ENCODE measurements around the gene IPO7.
"Not testable (repeated sequence)": the region's sequence is repeated elsewhere in the genome, so short reads cannot be mapped to it uniquely, and the experiment has no call there.

The IPO7 gene

GRCh38 chr11:9446230-9446629, 61.8 kb downstream of the IPO7 start:
- TF ChIP-seq CTCF (IDR thresholded peaks at IDR 0.05; ENCODE audit: unreplicated experiment in 3 of 3), result no peak
- Mint-ChIP-seq H3K4me1 (no peaks in the 10 kb centered on the region), H3K36me3 (ENCODE audit: low read depth) (peaks cover 58% of the 10 kb centered on the region), H3K9me3 (peaks cover 6% of the 10 kb centered on the region), H3K27me3 (ENCODE audit: low read depth) (no peaks in the 10 kb centered on the region), H3K4me3 (no peak overlapping the region), H3K27ac (no peak overlapping the region)

- H3K27ac Mint-ChIP-seq, result no peak overlapping the region
- peaks cover 16% of the 10 kb centered on the region for H3K9me3 Mint-ChIP-seq
- H3K4me3 Mint-ChIP-seq, result no peak overlapping the region
- H3K27me3 Mint-ChIP-seq (ENCODE audit: low read depth), result no peaks in the 10 kb centered on the region
- no peaks in the 10 kb centered on the region for H3K4me1 Mint-ChIP-seq
- no peak for TF ChIP-seq CTCF (IDR thresholded peaks at IDR 0.05; ENCODE audit: unreplicated experiment in 3 of 3)
- H3K36me3 Mint-ChIP-seq (ENCODE audit: low read depth), result peaks cover 55% of the 10 kb centered on the region
Measured at GRCh38 chr11:9448576-9449352, 64.3 kb downstream of the IPO7 start.

GRCh38 chr11:9452023-9452422, 67.6 kb downstream of the IPO7 start:
- Mint-ChIP-seq H3K36me3 (ENCODE audit: low read depth) (peaks cover 35% of the 10 kb centered on the region), H3K9me3 (peaks cover 16% of the 10 kb centered on the region)
- not testable (repeated sequence) for H3K4me1 Mint-ChIP-seq; H3K4me3 Mint-ChIP-seq; H3K27me3 Mint-ChIP-seq (ENCODE audit: low read depth); H3K27ac Mint-ChIP-seq

GRCh38 chr11:9455722-9456121, 71.3 kb downstream of the IPO7 start:
- H3K4me3 Mint-ChIP-seq, result peak overlapping the region; percentile 8 to 54 (median 31)
- H3K9me3 Mint-ChIP-seq, result peaks cover 10% of the 10 kb centered on the region
- H3K27me3 Mint-ChIP-seq (ENCODE audit: low read depth), result no peaks in the 10 kb centered on the region
- H3K27ac Mint-ChIP-seq, result peak overlapping the region in 1 of 3 experiments; percentile 25
- peaks cover 23% of the 10 kb centered on the region for H3K36me3 Mint-ChIP-seq (ENCODE audit: low read depth)
- H3K4me1 Mint-ChIP-seq, result peaks cover 11% of the 10 kb centered on the region
- no peak for TF ChIP-seq CTCF (IDR thresholded peaks at IDR 0.05; ENCODE audit: unreplicated experiment in 3 of 3)

- peaks cover 28% of the 10 kb centered on the region for H3K4me1 Mint-ChIP-seq
Measured at GRCh38 chr11:9459667-9460321, 75.3 kb downstream of the IPO7 start.

More at GRCh38 chr11:9459667-9460321, 75.3 kb downstream of the IPO7 start:
- Mint-ChIP-seq H3K9me3 (no peaks in the 10 kb centered on the region), H3K27ac (peak overlapping the region; percentile 99 to 100 (median 99)), H3K27me3 (ENCODE audit: low read depth) (no peaks in the 10 kb centered on the region), H3K36me3 (ENCODE audit: low read depth) (peaks cover 11% of the 10 kb centered on the region), H3K4me3 (peak overlapping the region; percentile 97 to 98 (median 97))
- no peak for TF ChIP-seq CTCF (IDR thresholded peaks at IDR 0.05; ENCODE audit: unreplicated experiment in 3 of 3)

Measured in nephron (organoid).